Measurements from ENCODE around the gene CEP170B.

DNA sequence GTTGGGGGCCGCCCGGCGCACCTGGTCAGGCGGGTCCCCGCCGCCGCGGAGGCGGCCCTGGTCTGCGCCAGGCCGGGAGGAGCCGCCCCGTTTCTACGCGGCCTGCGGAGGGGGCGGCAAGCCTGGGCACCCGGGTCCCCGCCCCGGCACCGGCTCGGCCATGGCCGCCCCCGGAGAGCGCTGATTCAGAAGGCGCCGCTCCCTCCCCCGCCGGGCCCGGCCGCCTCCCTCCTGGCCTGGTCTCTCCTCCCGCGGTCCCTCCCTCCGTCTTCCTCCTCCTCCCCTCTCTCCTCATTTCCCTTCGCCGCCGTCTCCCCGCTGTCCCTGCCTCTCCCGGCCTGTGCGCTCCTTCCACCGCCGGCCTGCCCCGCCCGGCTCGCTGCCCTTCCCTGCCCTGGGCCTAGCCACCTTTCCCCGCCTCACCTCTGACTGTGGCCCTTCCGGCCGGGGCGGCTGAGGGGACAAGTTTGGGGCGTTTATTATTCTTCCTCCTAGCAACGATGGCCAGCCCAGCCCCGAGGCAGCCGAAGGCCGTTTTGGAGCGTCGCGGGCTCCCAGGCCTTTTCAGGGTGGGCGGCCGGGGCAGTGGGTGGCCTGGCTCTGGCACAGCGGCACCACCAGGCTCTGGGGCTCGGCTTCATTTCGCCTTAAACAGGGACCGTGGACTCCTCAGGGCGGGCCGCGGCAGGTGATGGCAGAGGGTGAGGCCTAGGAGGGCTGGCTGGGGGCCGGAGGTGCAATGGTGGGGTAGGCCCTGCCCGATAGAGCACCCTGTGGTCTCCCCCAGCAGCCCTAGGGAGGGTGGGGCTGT, 768 bp downstream of the CEP170B start:
- TF ChIP-seq EZH2 (IDR thresholded peaks at IDR 0.05) (no peak), POLR2AphosphoS5 (IDR thresholded peaks at IDR 0.05; ENCODE audit: borderline replicate concordance, low read depth, low read length) (no peak)
